DMS 273 treated with DMSO at 0.1 percent for 48 hours (cell line): ENCODE data around the gene FAM156A.
"Not testable (repeated sequence)": the region's sequence is repeated elsewhere in the genome, so short reads cannot be mapped to it uniquely, and the experiment has no call there.

Experiments
- DNase-seq: peaks from one replicate; lab custom pipeline; 2025; lab: John Stamatoyannopoulos, UW

FAM156A gene

DNA sequence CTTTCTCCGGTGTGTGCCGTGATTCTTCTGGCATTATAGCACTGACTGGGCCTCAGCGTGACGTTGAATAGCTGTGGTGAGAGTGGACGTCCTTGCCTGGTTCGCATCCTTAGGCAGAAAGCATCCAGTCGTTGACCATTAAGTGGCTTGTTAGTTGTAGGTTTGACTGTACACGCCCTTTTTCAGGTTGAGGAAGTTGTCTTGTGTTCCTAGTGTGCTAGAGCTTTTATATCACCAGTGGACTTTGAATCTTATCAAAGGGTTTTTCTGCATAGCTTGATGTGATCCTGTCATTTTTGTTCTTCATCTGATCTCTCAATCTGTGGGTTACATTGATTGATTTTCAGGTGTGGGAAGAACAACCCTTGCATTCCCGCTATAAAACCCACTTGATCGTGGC is 52.8 kb downstream of the FAM156A start:
- not testable (repeated sequence) for DNase-seq
